GM12892 (cell line): ENCODE data around the gene ZCCHC18.

ENCODE experiments used
- POLR2A ChIP-seq: IDR thresholded peaks from 2 replicates; pipeline ENCODE4 v1.6.1; 2011; ENCODE audit warnings: low read depth, low read length, control low read depth
- POLR2AphosphoS5 ChIP-seq: IDR thresholded peaks from 2 replicates; pipeline ENCODE4 v1.6.1; 2011; ENCODE audit warnings: low read depth, low read length, control low read depth
- TAF1 ChIP-seq: IDR thresholded peaks from 2 replicates; pipeline ENCODE4 v1.6.1; 2011; ENCODE audit warnings: low read depth, mild to moderate bottlenecking, control low read depth, low read length, borderline replicate concordance

DNA sequence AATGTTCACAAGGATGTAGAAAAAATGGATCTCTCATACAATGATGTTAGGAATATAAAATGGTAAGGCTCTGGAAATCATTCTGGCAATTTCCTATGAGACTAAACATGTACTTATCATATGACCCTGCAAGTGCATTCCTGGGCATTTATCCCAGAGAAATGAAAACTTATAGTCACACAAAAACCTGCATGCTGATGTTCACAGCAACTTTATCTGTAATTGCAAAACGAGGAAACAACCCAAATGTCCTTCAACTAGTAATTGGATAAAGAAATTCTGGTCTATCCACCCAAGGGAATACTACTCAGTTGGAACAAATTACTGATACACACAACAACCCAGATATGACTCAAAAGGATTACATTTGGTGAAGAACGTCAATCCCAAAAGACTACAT, 14.5 kb downstream of the ZCCHC18 start:
- TF ChIP-seq POLR2AphosphoS5 = no peak
- no peak for TF ChIP-seq TAF1
- no peak for TF ChIP-seq POLR2A
